Measurements from ENCODE around the gene MYF6.
"Not testable (repeated sequence)": the region's sequence is repeated elsewhere in the genome, so short reads cannot be mapped to it uniquely, and the experiment has no call there.

Gene MYF6

GRCh38 chr12:80707126-80707829 is at the start of gene MYF6:
Gene MYF6, plus strand, starts transcription at chr12:80707634. Its CDS starts 86 bp downstream, at chr12:80707720.
- no peak within 1 kb of the TSS for H3K27ac ChIP-seq

GRCh38 chr12:80659512-80660063 is 47.8 kb upstream of the MYF6 start:
- no peak overlapping the region for H3K27ac ChIP-seq
- no peak for TF ChIP-seq CTCF (conservative IDR thresholded peaks at IDR 0.05)

More at GRCh38 chr12:80707126-80707829, at the start of gene MYF6:
- no peak for TF ChIP-seq CTCF (conservative IDR thresholded peaks at IDR 0.05)

- H3K27ac ChIP-seq = no peak overlapping the region
These were observed 44.8 kb upstream of the MYF6 start for GRCh38 chr12:80662586-80662985.

GRCh38 chr12:80670214-80670613 is 37.2 kb upstream of the MYF6 start:
- TF ChIP-seq CTCF (conservative IDR thresholded peaks at IDR 0.05) = no peak
- H3K27ac ChIP-seq = no peak overlapping the region

More at GRCh38 chr12:80662586-80662985, 44.8 kb upstream of the MYF6 start:
- no peak for TF ChIP-seq CTCF (conservative IDR thresholded peaks at IDR 0.05)

GRCh38 chr12:80676042-80676636 is 31.3 kb upstream of the MYF6 start:
- H3K27ac ChIP-seq = not testable (repeated sequence)
- TF ChIP-seq CTCF (conservative IDR thresholded peaks at IDR 0.05) = peak; percentile 33

- TF ChIP-seq CTCF (conservative IDR thresholded peaks at IDR 0.05) = no peak
- H3K27ac ChIP-seq = no peak overlapping the region
These were observed 30.6 kb upstream of the MYF6 start for GRCh38 chr12:80676856-80677255.

GRCh38 chr12:80677994-80678393 is 29.4 kb upstream of the MYF6 start:
- no peak for TF ChIP-seq CTCF (conservative IDR thresholded peaks at IDR 0.05)

More at GRCh38 chr12:80677994-80678393, 29.4 kb upstream of the MYF6 start:
- H3K27ac ChIP-seq = no peak overlapping the region
